COLO668 (cell line): ENCODE results near the gene VEGFA.

ENCODE experiments used
- DNase-seq: peaks from one replicate; lab custom pipeline; 2025; ENCODE audit not compliant: unreplicated experiment; lab: John Stamatoyannopoulos, UW

Gene VEGFA

DNA sequence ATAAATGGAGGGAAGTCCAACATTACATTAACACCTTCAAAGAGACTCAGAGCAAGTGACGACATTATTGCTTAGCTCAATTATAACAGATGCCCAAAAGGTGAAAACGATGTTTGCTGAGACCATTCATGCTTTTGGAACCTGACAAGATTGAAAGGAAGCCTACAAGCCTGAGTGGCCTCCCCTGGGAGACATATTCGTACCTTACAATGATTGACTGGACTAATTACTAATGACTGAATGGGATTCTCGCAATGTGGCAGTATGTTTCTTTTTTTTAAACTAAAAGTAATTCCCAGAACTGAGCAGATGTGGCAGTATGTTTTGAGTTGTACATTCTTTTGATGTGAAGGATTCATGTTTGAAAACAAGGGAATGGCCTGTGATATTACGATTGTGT is 49.9 kb downstream of the VEGFA start:
- DNase-seq: no peak

DNA sequence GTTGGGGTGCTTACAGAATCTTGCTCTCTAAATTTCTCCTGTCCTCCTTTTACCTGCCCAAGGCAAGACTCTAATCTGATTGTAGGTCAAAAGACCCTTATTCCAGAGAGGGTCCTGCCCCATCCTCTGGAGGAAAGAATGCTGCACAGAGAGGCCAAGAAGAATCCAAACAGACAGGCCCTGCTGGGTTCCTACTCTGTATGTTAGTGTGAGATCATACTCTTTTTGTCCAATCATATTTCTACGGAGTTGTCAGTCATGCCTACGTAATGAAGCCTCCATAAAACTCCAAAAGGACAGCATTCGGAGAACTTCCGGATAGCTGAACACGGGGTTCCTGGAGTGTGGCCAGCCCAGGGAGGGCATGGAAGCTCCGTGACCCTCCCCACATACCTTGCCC is 50.5 kb downstream of the VEGFA start:
- DNase-seq: no peak

DNA sequence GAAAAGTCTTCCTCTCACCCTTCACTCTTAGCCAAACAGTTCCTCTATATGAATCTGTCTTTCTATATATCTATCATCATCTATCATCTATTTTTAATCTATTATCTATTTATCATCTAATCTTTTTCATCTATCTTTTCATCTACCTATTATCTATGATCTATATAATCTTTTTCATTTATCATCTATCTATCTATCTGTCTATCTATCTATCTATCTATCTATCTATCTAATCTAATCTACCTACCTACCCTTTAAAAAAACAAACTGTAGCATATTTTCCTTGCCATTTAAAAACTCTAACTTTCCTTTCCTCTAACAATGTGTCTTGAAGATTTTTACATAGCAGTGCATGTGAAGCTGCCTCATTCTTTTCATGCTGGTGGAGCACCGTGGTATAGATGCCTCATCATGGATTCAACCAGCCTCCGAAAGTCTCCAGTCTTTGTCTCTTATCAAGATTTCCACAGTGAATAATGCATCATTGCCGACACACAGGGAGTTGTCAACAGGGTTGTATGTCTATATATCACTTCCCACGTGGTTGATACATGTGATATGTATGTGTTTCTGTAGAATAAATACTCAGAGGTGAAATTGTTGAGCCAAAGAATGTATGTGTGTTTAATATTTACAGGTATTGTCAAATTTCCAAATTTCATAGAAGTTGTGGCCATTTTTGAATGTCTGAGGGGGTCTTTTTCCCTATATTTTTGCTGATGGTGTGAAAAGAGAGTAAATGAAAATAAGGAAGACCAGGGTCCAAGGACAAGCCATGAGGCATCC is 51.3 kb downstream of the VEGFA start:
- DNase-seq: no peak

DNA sequence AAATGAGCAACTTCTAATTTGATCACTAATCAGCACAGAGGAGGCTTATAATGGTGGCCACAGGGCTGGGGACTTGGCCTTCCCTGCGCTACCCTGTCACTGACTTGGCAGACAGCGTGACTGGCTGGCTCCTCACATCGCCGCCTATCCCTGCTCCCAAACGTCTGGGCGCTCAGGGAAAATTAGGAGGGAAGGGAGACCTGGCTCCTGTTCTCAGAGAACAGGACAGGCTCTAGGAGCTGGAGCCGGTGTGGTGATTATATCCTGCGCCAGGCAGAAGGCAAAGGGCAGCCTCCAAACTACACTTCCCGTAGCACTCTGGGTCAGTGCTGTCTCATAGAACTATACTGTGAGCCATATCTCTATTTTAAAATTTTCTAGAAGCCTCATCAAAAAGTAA is 53.4 kb downstream of the VEGFA start:
- no peak for DNase-seq

DNA sequence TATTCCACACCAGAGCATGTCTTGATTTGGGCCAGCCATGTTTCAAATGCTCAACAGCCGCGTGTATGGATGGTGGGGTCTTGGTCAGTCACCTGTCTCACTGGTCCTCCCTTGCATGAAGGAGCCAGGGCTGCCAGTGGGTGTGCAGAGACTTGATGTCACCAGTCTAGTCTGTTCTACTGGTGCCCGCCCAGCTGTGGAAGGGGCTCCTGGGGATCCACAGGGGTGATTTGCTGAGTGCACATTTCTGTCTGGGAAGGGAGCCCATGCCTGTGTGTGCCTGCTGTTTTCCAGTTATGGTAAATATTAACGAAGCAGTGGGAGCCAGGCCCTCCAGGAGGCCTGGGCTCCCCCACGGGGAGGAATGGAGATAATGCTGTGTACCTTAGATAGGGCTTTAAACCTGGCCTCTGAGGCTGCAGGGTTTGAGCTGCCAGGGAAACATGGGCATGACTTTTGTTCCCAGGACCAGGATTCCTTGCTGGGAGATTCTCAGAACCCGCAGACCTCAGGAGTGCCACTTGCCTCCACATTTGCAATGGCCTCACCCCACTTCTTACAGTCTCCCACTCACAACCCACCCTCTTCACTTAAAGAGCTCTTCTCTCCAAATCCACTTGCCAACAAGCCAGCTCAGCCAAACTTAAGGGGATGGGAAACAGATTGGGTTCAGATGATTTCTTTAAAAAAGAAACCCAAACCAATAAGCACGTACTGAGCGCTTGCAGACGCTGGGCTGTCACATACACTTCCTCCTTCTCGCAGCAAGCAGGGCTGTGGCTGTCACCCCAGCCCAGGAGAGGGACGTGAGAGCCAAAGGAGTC is 54.1 kb downstream of the VEGFA start:
- DNase-seq: peak; percentile 21

DNA sequence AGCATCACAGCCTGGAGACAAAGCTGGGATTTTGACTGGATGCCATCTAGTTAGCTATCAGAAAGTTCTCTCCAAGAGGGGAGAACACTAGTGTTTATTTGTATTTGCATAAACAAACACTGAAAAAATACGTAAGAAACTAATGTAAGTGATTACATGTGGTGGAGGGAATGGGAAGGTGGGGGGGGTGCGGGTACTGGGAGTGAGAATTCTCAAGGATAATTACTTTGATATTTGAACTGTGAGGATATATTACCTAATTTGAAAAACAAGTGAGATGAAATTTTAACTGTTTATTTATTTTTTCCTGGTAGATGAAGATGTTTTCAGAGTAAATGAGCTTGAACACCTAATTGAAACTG is 54.7 kb downstream of the VEGFA start:
- DNase-seq: no peak

DNA sequence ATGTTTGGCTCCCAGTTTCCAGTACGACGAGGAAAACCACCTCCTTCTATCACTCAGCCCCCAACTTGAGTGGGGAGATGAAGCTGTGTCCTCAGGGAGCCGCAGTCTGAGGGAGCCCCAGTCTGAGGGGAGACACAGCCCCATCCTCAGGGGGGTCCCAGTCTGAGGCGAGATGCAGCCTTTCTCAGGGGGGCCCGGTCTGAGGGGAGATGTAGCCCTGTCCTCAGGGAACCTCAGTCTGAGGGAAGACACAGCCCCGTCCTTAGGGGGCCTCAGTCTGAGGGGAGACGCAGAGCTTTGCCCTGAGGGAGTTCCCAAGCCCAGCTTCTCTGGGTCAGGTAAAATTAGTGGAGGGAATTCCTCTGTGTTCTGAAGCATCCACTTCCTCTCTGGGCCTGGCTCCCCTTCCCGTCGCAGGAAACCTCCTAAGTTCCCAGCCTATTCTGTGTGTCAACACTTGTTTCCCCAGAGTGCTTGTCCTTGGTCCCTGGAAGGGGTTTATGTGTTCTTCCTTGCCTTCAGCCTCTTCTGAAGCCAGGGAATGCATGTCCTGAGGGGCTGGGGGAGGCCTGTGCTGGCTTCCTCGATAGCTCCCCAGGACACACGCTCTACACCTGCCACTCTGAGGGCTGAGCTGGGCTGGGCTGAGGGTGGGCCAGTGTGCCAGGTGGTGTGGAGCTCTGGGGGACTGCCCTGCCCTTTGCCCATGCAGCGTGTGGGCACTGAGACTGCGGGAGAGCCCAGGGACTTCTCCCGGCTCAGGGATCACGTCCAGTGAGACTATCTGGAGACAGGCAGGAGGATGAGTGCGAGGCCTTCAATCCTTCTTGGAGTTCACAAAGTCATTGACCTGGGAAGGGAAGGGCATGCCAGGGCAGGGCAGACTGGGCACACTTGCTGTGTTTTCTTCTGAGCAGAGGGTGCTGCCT is 55.4 kb downstream of the VEGFA start:
- DNase-seq: no peak

DNA sequence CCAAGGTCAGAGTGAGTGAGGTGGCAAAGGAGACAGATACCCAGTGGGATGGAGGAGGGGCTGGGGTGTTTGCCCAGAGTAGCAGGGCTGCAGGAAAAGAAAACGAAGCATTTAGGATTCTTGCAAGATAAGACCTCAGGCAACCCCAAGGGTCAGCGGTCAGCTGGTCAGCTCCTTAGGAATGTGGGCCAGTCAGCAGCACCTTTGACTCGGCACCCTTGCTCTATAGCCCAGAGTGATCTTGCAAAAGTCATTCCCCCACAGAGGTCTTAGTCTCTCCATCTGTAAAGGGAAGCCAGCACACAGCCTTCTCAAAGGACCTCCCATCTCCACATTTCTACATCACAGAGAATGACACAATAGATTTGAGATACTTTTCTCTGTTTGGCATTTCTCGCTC is 56.7 kb downstream of the VEGFA start:
- no peak for DNase-seq

DNA sequence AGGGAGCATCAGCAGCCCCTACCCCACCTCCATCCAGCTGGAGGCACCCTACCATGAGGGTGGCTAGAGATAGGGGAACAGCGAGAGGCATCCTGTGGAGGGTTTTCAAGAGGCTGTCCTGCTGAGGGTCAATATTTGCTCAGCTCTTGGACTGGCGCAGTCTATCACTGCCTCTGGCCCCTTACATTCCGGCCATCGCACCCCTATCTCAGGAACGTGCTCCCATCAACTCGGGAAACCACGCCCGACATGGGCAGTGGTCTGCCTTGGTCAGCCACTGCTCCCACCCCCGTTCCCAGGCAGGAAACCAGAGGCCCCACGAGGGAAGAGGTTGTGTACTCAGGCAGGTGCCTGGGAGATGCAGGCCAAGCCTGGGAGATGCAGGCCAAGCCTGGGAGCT is 57.9 kb downstream of the VEGFA start:
- peak; percentile 56 for DNase-seq

DNA sequence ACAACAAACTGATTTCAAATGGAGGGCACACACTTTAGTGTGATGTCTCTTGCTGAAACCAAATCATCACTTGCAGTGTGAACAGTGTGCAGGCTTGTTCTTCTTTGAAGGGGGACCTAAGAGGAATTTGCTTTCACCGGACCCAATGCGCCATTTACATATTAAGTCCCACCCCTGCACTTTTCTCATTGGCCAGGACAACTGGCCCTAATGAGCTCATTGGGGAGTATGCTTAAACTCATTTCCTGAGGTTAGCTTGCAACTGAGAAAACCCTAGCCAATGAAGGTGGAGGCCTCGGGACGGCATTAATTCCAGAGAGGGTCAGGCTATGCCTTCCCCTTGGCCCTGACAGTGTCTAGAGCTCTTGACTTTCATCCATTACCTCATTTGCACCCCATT is 58.7 kb downstream of the VEGFA start:
- DNase-seq: no peak

DNA sequence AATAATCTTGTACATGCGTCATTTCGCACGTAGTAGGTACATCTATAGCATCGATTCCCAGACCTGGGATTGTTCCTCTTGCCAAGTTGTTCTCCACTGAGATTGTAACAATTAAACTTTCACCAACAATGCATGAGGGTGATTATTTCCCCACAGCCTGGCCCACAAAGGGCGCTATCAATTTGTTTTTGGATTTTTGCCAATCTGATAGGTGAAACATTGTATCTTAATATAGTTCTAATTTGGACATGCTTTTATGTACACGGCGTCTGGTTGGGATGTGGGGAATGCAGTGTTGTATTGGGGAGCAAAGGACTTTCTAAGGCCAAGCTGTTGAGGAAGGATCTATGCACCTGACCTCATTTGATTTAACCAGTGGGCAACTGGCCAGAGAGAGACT is 59.5 kb downstream of the VEGFA start:
- DNase-seq: no peak

DNA sequence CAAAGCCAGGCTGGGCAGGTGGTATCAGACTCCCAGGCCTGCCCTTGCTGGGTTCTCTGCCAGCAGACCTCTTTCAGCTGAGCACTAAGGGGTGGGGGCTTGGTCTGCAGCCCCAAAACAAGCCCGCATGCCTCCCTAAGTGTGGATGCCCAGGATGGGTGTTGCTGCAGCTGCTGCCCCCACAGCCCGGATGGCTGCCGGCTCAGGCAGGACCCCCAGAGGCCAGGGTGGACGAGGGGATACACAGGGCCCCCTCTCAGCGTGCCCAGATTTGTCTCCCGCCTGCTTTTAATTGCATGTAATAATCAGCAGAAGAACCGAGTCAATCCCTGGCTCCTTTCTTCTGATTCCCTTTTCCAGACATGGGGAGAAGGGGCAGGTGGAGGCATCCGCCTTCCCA is 60.8 kb downstream of the VEGFA start:
- DNase-seq: no peak

DNA sequence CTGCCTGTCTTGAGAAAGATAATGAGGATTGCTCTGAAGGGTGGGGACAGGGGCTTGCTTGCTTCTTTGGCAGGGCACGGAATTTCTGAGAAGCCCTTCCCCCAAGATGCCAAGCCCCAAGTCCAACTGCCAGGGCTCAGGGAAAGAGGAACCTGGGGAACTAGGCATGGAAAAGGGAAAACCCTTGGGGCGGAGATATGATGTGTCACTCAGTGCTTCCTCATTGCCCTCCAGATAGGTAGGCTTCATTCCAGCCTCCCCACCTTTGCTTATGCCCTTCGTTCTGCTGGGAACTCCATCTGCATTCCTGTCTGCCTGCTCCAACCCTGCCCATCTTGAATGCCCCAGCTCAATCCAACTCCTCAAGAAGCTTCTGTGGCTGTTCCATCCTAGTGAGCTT is 61.2 kb downstream of the VEGFA start:
- no peak for DNase-seq

DNA sequence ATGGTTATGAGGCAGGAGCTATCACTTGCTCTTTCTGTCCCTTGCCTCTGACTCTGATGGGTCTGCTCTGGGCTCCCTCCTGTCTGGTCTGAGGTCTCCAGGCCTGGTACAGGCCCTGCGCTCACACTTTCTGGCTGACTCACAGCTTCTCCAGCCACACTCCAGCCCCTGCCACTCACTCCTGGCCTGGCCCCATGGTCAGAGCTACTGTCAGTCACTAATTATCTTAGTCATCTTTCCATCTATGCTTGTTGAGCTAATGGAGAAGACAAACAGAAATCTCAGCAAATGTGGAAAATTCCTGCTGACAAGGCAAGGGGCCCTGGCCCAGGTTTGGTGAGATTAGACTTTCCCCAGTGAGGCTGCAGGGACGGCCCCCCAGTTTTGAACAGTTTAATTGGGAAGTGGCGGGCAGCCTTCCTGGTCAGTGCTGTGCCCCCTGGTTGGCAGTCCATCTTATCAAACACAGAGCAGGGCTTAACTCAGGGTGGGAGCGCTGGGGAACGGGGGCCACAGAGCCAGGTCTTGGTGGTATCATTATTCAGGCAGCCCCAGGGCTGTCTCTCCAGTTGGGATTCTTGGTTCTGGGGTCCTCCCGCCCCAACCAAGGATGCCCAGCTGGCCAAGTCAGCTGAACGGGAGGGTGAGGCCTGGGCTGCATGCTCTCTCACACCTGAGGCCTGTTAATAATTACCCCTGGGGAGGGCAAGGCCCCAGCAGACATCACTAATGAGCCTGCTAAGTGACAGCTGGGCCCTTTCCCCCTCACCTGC is 63.4 kb downstream of the VEGFA start:
- DNase-seq: peak; percentile 52

DNA sequence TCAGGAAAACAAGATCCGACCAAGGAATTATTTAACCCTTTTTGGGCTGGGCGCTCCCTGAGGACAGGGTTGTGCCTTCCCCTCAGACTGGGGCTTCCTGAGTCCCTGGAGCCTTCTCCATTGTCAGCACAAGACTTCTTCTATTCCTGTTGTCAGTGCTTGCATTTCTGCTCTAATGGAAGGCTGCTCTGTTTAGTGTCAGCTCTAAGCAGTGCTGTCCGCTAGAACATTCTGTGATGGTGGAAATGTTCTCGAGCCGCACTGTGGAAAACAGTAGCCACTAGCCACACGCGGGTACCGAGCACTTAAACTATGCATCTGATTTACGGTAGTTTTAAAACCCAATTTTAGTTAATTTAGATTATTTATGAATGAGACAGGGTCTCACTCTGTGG is 64.0 kb downstream of the VEGFA start:
- no peak for DNase-seq

DNA sequence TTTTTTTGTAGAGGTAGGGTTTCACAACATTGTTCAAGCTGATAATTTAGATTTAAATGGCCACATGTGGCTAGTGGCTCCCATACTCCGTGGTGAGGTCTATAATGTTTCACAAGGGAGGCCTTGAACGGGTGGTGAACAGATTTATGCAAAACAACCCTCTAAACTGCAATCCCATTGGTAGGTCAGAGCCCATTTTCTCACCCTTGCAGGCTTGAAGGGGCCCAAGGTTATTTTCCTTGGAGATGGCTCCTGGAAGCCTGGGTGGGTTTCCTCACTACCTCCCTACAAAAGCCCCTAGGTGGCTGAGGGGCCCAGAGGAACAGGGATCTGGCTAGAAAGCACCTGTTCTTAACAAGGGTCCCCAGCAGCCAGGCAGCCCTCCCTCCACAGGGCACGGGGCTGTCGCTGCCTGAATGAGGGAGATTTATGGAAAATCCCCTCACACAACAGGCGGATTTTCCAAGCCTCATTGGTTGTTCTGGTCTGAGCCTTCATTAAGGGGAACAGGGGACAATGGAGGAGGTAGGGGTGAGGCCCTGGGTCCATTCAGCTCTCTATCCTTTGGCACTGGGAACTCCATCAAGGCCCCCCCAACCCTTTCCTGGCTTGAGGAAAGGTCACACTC is 64.6 kb downstream of the VEGFA start:
- no peak for DNase-seq

DNA sequence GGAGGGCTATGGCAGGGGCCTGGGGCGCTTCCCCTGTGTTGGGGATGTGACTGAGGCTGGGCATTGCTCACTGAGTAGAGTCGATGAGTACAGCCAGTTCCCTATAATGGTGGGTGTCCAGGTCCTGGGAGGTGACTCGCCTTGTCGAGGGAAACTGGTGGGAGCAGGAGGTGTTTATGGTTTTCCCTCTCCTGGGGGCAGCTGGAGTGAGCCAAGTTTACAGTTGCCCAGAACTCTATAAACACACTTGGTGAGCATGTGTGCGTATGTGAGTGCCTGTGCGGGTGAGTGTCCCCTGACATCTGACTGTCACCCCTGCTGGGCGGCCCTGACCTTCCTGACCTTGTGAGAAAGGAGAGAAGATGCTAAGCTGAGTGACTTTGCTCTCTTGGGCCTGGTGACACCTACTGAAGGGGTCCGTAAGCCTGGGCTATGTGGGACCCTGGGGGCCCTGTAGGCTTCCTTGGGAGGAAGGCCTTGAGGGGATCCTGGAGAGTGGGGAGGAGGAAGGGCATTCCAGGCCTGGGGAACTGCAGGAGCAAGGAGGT is 65.9 kb downstream of the VEGFA start:
- DNase-seq: no peak
